RWPE1 (cell line): ENCODE data around the gene ODF4.
"Not testable (repeated sequence)": the region's sequence is repeated elsewhere in the genome, so short reads cannot be mapped to it uniquely, and the experiment has no call there.

Source experiments
- CTCF ChIA-PET: fragments of 350-600 bp; sonication (Branson Sonifier 250); formaldehyde crosslinking; extraction: SDS; loops from one replicate; lab custom pipeline; 2021; lab: Yijun Ruan, JAX
- POLR2A ChIA-PET: fragments of 400-600 bp; formaldehyde crosslinking; extraction: SDS; loops from one replicate; lab custom pipeline; 2020; ENCODE audit warnings: antibody characterized with exemption; ENCODE audit not compliant: low non-redundant PET; lab: Yijun Ruan, JAX
- DNase-seq: peaks from one replicate; pipeline ENCODE4 v3.0.0; 2012; ENCODE audit warnings: low spot score
- H3K27ac ChIP-seq: fragments of 450-650 bp; 2 replicates; pipeline ENCODE4 v1.5.1; 2017
- TF ChIP-seq, protein P1 (sequence below): fragments of 450-650 bp; conservative IDR thresholded peaks from 2 replicates; pipeline ENCODE4 v1.5.1; 2017; ENCODE audit warnings: low read depth, mild to moderate bottlenecking

The ODF4 gene

DNA sequence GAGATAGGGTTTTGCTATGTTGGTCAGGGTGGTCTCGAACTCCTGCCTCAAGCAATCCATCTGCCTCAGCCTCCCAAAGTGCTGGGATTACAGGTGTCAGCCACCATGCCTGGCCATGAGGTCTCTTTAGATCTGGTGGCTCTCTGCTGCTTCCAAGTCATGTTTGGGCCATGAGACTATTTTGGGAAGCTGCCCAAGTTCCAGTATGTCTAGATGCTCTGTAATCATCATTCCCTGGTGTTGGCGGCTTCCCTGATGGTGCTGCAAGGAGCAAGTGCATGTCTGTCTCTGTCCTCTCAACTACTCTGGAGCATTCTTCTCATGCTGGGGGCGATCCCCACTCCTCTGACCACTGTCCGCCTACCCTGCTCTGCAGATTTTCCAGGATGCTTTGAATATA lies 6.4 kb upstream of the ODF4 start:
- POLR2A ChIA-PET, result no interaction called here
- DNase-seq, result no peak
- TF ChIP-seq, protein P1, sequence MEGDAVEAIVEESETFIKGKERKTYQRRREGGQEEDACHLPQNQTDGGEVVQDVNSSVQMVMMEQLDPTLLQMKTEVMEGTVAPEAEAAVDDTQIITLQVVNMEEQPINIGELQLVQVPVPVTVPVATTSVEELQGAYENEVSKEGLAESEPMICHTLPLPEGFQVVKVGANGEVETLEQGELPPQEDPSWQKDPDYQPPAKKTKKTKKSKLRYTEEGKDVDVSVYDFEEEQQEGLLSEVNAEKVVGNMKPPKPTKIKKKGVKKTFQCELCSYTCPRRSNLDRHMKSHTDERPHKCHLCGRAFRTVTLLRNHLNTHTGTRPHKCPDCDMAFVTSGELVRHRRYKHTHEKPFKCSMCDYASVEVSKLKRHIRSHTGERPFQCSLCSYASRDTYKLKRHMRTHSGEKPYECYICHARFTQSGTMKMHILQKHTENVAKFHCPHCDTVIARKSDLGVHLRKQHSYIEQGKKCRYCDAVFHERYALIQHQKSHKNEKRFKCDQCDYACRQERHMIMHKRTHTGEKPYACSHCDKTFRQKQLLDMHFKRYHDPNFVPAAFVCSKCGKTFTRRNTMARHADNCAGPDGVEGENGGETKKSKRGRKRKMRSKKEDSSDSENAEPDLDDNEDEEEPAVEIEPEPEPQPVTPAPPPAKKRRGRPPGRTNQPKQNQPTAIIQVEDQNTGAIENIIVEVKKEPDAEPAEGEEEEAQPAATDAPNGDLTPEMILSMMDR, result no peak
- CTCF ChIA-PET, result interaction anchor here (0.6 kb wide), 2 partner anchors 8 to 50 kb away, joined by 3 read pairs; no protein-coding TSS in a partner anchor
- no peak overlapping the region for H3K27ac ChIP-seq

DNA sequence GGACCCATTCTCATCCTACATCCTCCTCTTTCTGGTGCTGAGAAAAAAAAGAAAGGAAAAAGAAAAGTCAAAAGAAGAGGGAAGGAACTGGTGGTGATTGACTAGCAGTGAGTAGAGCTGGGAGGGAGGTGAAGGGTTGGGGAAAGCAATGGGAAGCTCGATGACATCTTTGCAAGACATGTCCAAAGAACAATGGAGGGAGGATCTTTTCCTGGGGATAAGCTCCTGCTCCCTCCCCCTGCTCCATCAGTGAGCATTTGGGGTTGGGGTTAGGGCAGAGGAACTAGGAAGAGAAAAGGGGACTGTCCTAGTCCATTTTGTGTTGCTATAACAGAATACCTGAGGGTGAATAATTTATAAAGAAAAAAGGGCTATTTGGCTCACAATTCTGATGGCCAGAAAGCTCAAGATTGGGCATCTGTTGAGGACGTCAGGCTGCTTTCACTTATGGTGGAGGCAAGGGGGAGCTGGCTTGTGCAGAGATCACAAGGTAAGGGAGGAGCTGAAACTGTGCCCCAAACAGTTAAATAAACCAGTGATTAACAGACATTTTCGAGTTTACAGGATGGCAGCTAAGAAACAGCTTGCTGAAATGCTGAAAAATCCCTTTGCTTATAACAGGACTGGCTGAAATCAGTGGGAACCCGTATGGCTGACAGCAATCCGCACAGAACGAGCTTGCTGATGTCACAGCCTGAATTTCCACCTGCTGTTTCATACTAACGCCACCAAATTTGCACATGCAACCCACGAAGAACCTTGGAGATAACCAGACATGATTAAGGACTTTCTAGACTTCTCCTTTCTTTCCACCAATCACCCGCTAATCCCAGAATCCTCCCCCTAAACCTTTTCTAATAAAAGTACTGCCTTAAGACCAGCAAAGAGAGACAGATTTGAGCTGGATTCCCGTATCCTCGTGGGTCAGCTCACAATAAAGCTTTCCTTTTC lies 1.6 kb upstream of the ODF4 start:
- CTCF ChIA-PET, result interaction anchor here (0.6 to 1.0 kb wide), 4 partner anchors 37 to 366 kb away, joined by 3 to 4 read pairs (median 4); partner anchors contain the start of gene KRABD2
- TF ChIP-seq, protein P1, result no peak
- no peak overlapping the region for H3K27ac ChIP-seq
- DNase-seq, result no peak
- POLR2A ChIA-PET, result no interaction called here

DNA sequence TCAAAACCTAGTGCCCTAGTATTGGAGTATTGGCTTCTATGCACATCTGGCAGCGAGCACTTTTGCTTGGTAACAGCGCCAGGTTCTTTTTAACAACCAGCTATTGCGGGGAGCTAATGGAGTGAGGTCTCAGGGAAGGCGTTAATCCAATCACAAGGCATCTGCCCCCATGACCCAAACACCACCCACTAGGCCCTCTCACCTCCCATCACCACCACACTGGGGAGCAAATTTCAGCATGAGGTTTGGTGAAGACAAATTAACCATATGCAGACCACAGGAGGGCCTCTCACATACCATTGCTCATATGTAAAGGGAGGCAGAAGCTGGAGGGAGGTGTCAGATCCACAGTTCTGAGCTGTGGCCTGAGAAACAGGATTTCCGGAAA lies 893 bp upstream of the ODF4 start:
- H3K27ac ChIP-seq, result no peak overlapping the region
- ChIA-PET CTCF (interaction anchor here (0.5 to 1.0 kb wide), 3 partner anchors 38 to 259 kb away, joined by 3 to 5 read pairs (median 4); partner anchors contain the start of genes CTC1 and KRABD2), POLR2A (no interaction called here)
- DNase-seq, result no peak
- TF ChIP-seq, protein P1, result no peak

DNA sequence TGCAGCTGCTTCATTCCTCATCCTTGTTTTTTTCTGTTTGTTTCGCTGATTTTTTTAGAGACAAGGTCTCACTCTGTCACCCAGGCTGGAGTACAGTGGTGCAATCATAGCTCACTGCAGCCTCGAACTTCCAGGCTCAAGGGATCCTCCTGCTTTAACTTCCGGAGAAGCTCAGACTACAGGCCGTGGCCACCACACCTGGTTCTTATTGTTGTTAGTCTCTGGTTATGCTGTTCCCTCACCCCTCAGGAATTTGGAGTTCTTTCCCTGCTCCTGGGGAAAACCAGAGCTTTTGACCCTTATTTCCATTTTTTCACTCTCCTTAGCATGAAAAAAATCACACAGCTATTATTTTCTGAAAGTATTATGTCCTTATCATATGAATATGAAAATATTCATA lies 1.8 kb downstream of the ODF4 start:
- ChIA-PET CTCF (no interaction called here), POLR2A (no interaction called here)
- no peak for DNase-seq
- TF ChIP-seq, protein P1, result no peak
- no peak overlapping the region for H3K27ac ChIP-seq

- DNase-seq, result no peak
- POLR2A ChIA-PET, result no interaction called here
- TF ChIP-seq, protein P1, result no peak
- CTCF ChIA-PET, result interaction anchor here (0.5 kb wide), 1 partner anchor 19 kb away, joined by 8 read pairs; no protein-coding TSS in a partner anchor
- no peak overlapping the region for H3K27ac ChIP-seq
Observed at GRCh38 chr17:8345052-8345690, 5.5 kb downstream of the ODF4 start.

GRCh38 chr17:8345951-8346665 lies 6.5 kb downstream of the ODF4 start:
- POLR2A ChIA-PET, result no interaction called here
- CTCF ChIA-PET, result no interaction called here
- TF ChIP-seq, protein P1, result no peak
- no peak for DNase-seq
- no peak overlapping the region for H3K27ac ChIP-seq

DNA sequence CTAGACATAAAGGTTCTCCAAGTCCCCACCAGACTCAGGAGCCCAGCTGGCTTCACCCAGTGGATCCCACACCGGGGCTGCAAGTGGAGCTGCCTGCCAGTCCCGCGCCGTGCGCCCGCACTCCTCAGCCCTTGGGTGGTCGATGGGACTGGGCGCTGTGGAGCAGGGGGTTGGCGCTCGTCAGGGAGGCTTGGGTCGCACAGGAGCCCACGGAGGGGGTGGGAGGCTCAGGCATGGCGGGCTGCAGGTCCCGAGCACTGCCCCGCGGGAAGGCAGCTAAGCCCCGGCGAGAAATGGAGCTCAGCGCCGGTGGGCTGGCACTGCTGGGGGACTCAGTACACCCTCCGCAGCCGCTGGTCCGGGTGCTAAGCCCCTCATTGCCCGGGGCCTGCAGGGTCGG lies 7.4 kb downstream of the ODF4 start:
- DNase-seq, POLR2A ChIA-PET, CTCF ChIA-PET, H3K27ac ChIP-seq: not testable (repeated sequence)
